GM12878 (cell line): ENCODE data around the gene SNPH.

Source experiments
- HDAC2 ChIP-seq: fragments of 200-600 bp; sonication (generic); IDR thresholded peaks from 2 replicates; pipeline ENCODE4 v1.6.1; 2017
- POLR2AphosphoS5 ChIP-seq: IDR thresholded peaks from 2 replicates; pipeline ENCODE4 v1.6.1; 2011; ENCODE audit warnings: mild to moderate bottlenecking, low read length, inconsistent platforms
- TF ChIP-seq, protein P1 (sequence below), 3 experiments: IDR thresholded peaks in 2 of 3; conservative IDR thresholded peaks in 1 of 3; 2 replicates each; pipeline ENCODE4 v1.5.1; 2011; ENCODE audit warnings: low read depth in 3 of 3, low read length in 3 of 3, mild to moderate bottlenecking in 3 of 3, control low read depth in 2 of 3, moderate library complexity in 2 of 3, inconsistent platforms in 1 of 3, mixed read lengths in 1 of 3; ENCODE audit not compliant: control insufficient read depth in 2 of 3, insufficient read depth in 1 of 3; ENCODE audit errors: extremely low read depth in 1 of 3

DNA sequence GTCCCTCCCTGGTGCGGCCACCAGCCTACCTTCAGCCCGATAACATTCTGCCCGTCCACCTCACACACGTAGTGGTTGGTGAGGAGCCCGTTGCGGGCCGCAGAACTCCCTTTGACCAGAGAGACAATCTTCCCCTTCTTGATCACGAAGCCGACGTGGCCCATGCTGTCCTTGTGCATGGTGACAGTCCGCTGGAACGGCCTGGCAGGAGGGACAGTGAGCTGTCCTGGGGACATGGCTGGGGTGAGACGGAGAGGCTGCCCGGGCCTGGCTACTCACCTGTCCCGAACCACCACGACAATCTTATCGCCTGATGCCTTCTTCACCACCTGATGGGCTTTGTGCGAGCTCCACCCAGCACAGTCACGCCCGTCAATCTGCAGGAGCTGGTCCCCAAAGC, 46.2 kb downstream of the SNPH start:
- TF ChIP-seq POLR2AphosphoS5 (no peak), HDAC2 (no peak)
- TF ChIP-seq, protein P1, sequence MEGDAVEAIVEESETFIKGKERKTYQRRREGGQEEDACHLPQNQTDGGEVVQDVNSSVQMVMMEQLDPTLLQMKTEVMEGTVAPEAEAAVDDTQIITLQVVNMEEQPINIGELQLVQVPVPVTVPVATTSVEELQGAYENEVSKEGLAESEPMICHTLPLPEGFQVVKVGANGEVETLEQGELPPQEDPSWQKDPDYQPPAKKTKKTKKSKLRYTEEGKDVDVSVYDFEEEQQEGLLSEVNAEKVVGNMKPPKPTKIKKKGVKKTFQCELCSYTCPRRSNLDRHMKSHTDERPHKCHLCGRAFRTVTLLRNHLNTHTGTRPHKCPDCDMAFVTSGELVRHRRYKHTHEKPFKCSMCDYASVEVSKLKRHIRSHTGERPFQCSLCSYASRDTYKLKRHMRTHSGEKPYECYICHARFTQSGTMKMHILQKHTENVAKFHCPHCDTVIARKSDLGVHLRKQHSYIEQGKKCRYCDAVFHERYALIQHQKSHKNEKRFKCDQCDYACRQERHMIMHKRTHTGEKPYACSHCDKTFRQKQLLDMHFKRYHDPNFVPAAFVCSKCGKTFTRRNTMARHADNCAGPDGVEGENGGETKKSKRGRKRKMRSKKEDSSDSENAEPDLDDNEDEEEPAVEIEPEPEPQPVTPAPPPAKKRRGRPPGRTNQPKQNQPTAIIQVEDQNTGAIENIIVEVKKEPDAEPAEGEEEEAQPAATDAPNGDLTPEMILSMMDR (IDR thresholded peaks at IDR 0.05 in 2 of 3, conservative IDR thresholded peaks at IDR 0.05 in 1 of 3; ENCODE audit: control insufficient read depth in 2 of 3, extremely low read depth in 1 of 3, insufficient read depth in 1 of 3, low read depth in 3 of 3, low read length in 3 of 3): no peak
